Measurements from ENCODE around the gene ZNF839.

Gene ZNF839

DNA sequence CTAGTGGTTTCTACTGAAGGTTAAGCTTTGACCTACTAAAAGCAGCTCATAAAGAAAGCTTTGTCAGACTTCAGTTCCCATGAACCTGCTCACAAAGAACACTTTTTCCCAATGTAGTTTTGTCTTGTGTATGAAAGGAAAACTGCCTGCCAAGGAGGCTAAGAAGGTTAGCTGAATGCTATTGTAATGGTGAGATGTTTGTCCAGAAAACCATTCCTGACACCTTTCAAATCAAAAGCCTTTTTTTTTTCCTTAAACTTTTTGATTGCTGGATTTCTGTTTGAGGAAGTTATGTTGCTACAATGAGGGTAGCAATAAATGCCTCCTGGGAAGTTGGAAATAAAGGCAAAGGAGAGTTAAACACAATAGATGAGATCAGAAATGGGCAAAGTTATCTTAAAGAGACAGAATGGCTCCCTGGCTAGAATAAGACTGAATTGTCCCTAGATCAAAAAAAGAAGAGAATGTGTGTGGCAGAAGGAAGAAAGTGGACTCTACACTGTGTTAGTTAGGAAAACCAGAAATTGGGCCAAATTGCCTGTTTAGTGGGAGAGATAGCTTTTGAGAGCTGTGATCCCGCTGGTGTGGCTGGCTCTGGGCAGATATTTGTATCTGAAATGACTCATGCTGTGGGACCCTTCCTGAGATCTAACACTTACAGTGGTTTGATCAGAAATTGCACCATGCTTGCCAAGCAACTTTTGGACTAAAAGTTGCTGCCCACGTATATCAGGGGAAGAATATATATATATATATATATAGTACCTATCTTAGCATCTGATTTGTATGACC is 70.7 kb downstream of the ZNF839 start:
- DNase-seq, result no peak

All from inflammatory macrophage treated with lipopolysaccharide for 1 hour (primary cell).